Astrocyte (in vitro differentiated cells and primary cell): ENCODE data around the gene IGF2R. TPM values are rescaled to one million over a fixed set of nuclear protein-coding genes. Genes with fewer than 3 reads are reported as not detected.

Experiments used
- DNase-seq: peaks from one replicate; pipeline ENCODE4 v3.0.0-alpha.2; 2010; ENCODE audit warnings: low read depth
- FAIRE-seq: peaks from 2 replicates; lab custom pipeline; 2011; peaks lifted over from hg19 to GRCh38; lab: Jason Lieb, UNC
- H2AFZ ChIP-seq: 2 replicates; pipeline ENCODE4 v1.6.0; 2012; ENCODE audit warnings: low read depth, low read length, inconsistent platforms
- H3K27ac ChIP-seq: 2 replicates; pipeline ENCODE4 v1.5.1; 2011; ENCODE audit warnings: low read depth, low read length, inconsistent platforms
- H3K27me3 ChIP-seq: 2 replicates; pipeline ENCODE4 v1.6.0; 2011; ENCODE audit warnings: low read length, inconsistent platforms; ENCODE audit not compliant: insufficient read depth
- H3K36me3 ChIP-seq: 2 replicates; pipeline ENCODE4 v1.5.1; 2011; ENCODE audit warnings: low read length, inconsistent platforms; ENCODE audit not compliant: insufficient read depth
- H3K4me1 ChIP-seq: 2 replicates; pipeline ENCODE4 v1.5.1; 2011; ENCODE audit warnings: low read length, inconsistent platforms; ENCODE audit not compliant: insufficient read depth
- H3K4me2 ChIP-seq: 2 replicates; pipeline ENCODE4 v1.6.0; 2012; ENCODE audit warnings: low read length, inconsistent platforms
- H3K4me3 ChIP-seq: 2 replicates; pipeline ENCODE4 v1.5.1; 2011; ENCODE audit warnings: low read depth, mild to moderate bottlenecking, low read length, inconsistent platforms; ENCODE audit not compliant: insufficient read depth
- H3K79me2 ChIP-seq: 2 replicates; pipeline ENCODE4 v1.6.0; 2012; ENCODE audit warnings: mild to moderate bottlenecking, low read length, inconsistent platforms; ENCODE audit not compliant: insufficient read depth
- H3K9ac ChIP-seq: 2 replicates; pipeline ENCODE4 v1.6.0; 2012; ENCODE audit warnings: mild to moderate bottlenecking, low read length, inconsistent platforms
- H3K9me3 ChIP-seq: 2 replicates; pipeline ENCODE4 v1.5.1; 2012; ENCODE audit warnings: low read depth, mild to moderate bottlenecking, low read length, inconsistent platforms; ENCODE audit not compliant: insufficient read depth
- H4K20me1 ChIP-seq: 2 replicates; pipeline ENCODE4 v1.6.0; 2012; ENCODE audit warnings: low read length, inconsistent platforms; ENCODE audit not compliant: insufficient read depth
- H3K27ac Mint-ChIP-seq: one replicate; pipeline ENCODE4 v1.8.0; 2021; ENCODE audit warnings: mild to moderate bottlenecking, mixed read lengths; ENCODE audit not compliant: unreplicated experiment
- H3K27me3 Mint-ChIP-seq: one replicate; pipeline ENCODE4 v1.8.0; 2021; ENCODE audit warnings: low read depth, mixed read lengths; ENCODE audit not compliant: unreplicated experiment
- H3K36me3 Mint-ChIP-seq: one replicate; pipeline ENCODE4 v1.8.0; 2021; ENCODE audit warnings: low read depth, mixed read lengths; ENCODE audit not compliant: unreplicated experiment
- H3K4me1 Mint-ChIP-seq: one replicate; pipeline ENCODE4 v1.8.0; 2021; ENCODE audit warnings: low read depth, mixed read lengths; ENCODE audit not compliant: unreplicated experiment
- H3K4me3 Mint-ChIP-seq: one replicate; pipeline ENCODE4 v1.8.0; 2021; ENCODE audit warnings: mild to moderate bottlenecking, moderate library complexity, mixed read lengths; ENCODE audit not compliant: unreplicated experiment
- H3K9me3 Mint-ChIP-seq: one replicate; pipeline ENCODE4 v1.8.0; 2021; ENCODE audit warnings: mild to moderate bottlenecking, mixed read lengths; ENCODE audit not compliant: unreplicated experiment
- EZH2 ChIP-seq: IDR thresholded peaks from 2 replicates; pipeline ENCODE4 v1.6.1; 2012; ENCODE audit warnings: mild to moderate bottlenecking, low read length, inconsistent platforms; ENCODE audit not compliant: insufficient read depth
- total RNA-seq: library from RNA; stranded (reverse); gene quantifications from 2 replicates; pipeline ENCODE4 v1.2.1, GENCODE V29; 2021
- TF ChIP-seq, protein P1 (sequence below): IDR thresholded peaks from 2 replicates; pipeline ENCODE4 v1.5.1; 2011; ENCODE audit warnings: low read depth, mild to moderate bottlenecking, inconsistent platforms, low read length, moderate library complexity; ENCODE audit not compliant: insufficient read depth

The IGF2R gene
- total RNA-seq, 1 donor from 2014 or later: 173 TPM

GRCh38 chr6:160005211-160005610, 36.3 kb downstream of the IGF2R start:
- TF ChIP-seq, protein P1, sequence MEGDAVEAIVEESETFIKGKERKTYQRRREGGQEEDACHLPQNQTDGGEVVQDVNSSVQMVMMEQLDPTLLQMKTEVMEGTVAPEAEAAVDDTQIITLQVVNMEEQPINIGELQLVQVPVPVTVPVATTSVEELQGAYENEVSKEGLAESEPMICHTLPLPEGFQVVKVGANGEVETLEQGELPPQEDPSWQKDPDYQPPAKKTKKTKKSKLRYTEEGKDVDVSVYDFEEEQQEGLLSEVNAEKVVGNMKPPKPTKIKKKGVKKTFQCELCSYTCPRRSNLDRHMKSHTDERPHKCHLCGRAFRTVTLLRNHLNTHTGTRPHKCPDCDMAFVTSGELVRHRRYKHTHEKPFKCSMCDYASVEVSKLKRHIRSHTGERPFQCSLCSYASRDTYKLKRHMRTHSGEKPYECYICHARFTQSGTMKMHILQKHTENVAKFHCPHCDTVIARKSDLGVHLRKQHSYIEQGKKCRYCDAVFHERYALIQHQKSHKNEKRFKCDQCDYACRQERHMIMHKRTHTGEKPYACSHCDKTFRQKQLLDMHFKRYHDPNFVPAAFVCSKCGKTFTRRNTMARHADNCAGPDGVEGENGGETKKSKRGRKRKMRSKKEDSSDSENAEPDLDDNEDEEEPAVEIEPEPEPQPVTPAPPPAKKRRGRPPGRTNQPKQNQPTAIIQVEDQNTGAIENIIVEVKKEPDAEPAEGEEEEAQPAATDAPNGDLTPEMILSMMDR: no peak
- TF ChIP-seq EZH2: no peak
- Histone ChIP-seq H3K36me3 (no peaks in the 10 kb centered on the region), H4K20me1 (peaks cover 73% of the 10 kb centered on the region), H3K4me1 (no peaks in the 10 kb centered on the region), H3K27me3 (no peaks in the 10 kb centered on the region), H3K4me2 (no peak overlapping the region), H3K9me3 (no peaks in the 10 kb centered on the region), H3K9ac (no peak overlapping the region), H2AFZ (no peak overlapping the region), H3K4me3 (no peak overlapping the region), H3K27ac (no peak overlapping the region), H3K79me2 (peaks cover 82% of the 10 kb centered on the region)
- H3K27ac Mint-ChIP-seq: no peak overlapping the region
- peaks cover 11% of the 10 kb centered on the region for H3K36me3 Mint-ChIP-seq
- DNase-seq (no peak), FAIRE-seq (no peak)
- peaks cover 3% of the 10 kb centered on the region for H3K9me3 Mint-ChIP-seq
- no peak overlapping the region for H3K4me3 Mint-ChIP-seq
- no peaks in the 10 kb centered on the region for H3K27me3 Mint-ChIP-seq
- H3K4me1 Mint-ChIP-seq: peaks cover 5% of the 10 kb centered on the region

- no peak overlapping the region for H3K27ac ChIP-seq
- Mint-ChIP-seq H3K36me3 (peaks cover 11% of the 10 kb centered on the region), H3K9me3 (peaks cover 3% of the 10 kb centered on the region), H3K4me3 (no peak overlapping the region), H3K27me3 (no peaks in the 10 kb centered on the region), H3K4me1 (peaks cover 5% of the 10 kb centered on the region), H3K27ac (no peak overlapping the region)
- no peak overlapping the region for H3K4me3 ChIP-seq
- H3K79me2 ChIP-seq: peaks cover 75% of the 10 kb centered on the region
- H3K36me3 ChIP-seq: peaks cover under 1% of the 10 kb centered on the region
- FAIRE-seq (no peak), DNase-seq (peak; percentile 45)
- H3K9me3 ChIP-seq: no peaks in the 10 kb centered on the region
- no peaks in the 10 kb centered on the region for H3K4me1 ChIP-seq
- no peaks in the 10 kb centered on the region for H3K27me3 ChIP-seq
- TF ChIP-seq EZH2: no peak
- TF ChIP-seq, protein P1: no peak
- peaks cover 69% of the 10 kb centered on the region for H4K20me1 ChIP-seq
- no peak overlapping the region for H3K9ac ChIP-seq
- H3K4me2 ChIP-seq: peak overlapping the region; percentile 54
- H2AFZ ChIP-seq: no peak overlapping the region
Measured at GRCh38 chr6:160005861-160006540, 37.1 kb downstream of the IGF2R start.

GRCh38 chr6:160007145-160007544, 38.3 kb downstream of the IGF2R start:
- Mint-ChIP-seq H3K4me3 (no peak overlapping the region), H3K9me3 (peaks cover 3% of the 10 kb centered on the region), H3K27me3 (no peaks in the 10 kb centered on the region), H3K4me1 (peaks cover 5% of the 10 kb centered on the region), H3K36me3 (peaks cover 15% of the 10 kb centered on the region), H3K27ac (no peak overlapping the region)
- Histone ChIP-seq H3K4me3 (no peak overlapping the region), H3K9ac (no peak overlapping the region), H3K79me2 (peaks cover 63% of the 10 kb centered on the region), H3K27me3 (no peaks in the 10 kb centered on the region), H3K4me2 (no peak overlapping the region), H3K9me3 (no peaks in the 10 kb centered on the region), H3K4me1 (no peaks in the 10 kb centered on the region), H4K20me1 (peaks cover 63% of the 10 kb centered on the region), H2AFZ (no peak overlapping the region), H3K36me3 (peaks cover 5% of the 10 kb centered on the region), H3K27ac (no peak overlapping the region)
- no peak for FAIRE-seq
- TF ChIP-seq, protein P1: no peak
- TF ChIP-seq EZH2: no peak
- DNase-seq: no peak
